MM.1S (cell line): ENCODE data around the gene CLN6.

Experiments used
- DNase-seq: peaks from one replicate; pipeline ENCODE4 v3.0.0-alpha.2; 2015
- H2AFZ ChIP-seq: fragments of 300-600 bp; sonication (generic); 2 replicates; pipeline ENCODE4 v1.6.0; 2016; ENCODE audit warnings: antibody characterized with exemption, low read length
- H3F3A ChIP-seq: fragments of 300-600 bp; sonication (generic); 2 replicates; pipeline ENCODE4 v1.6.1; 2016; ENCODE audit warnings: mild to moderate bottlenecking, antibody characterized with exemption, low read length, moderate library complexity, mixed read lengths; ENCODE audit not compliant: insufficient read depth
- H3K27ac ChIP-seq: fragments of 300-600 bp; sonication (generic); 2 replicates; pipeline ENCODE4 v1.5.1; 2016; ENCODE audit warnings: mild to moderate bottlenecking, low read length
- H3K27me3 ChIP-seq: fragments of 300-600 bp; sonication (generic); replicated peaks from 2 replicates; pipeline ENCODE4 v1.6.0; 2016; ENCODE audit warnings: low read length; ENCODE audit not compliant: insufficient read depth
- H3K36me3 ChIP-seq: fragments of 300-600 bp; sonication (generic); replicated peaks from 2 replicates; pipeline ENCODE4 v1.6.1; 2016; ENCODE audit warnings: mild to moderate bottlenecking, low read length, mixed read lengths; ENCODE audit not compliant: insufficient read depth
- H3K4me1 ChIP-seq: fragments of 300-600 bp; sonication (generic); 2 replicates; pipeline ENCODE4 v1.6.1; 2016; ENCODE audit warnings: low read length, mixed read lengths
- H3K4me2 ChIP-seq: fragments of 300-600 bp; sonication (generic); 2 replicates; pipeline ENCODE4 v1.6.0; 2016; ENCODE audit warnings: low read depth, low read length
- H3K4me3 ChIP-seq: fragments of 300-600 bp; sonication (generic); 2 replicates; pipeline ENCODE4 v1.5.1; 2016; ENCODE audit warnings: low read length, mixed read lengths
- H3K79me2 ChIP-seq: fragments of 300-600 bp; sonication (generic); 2 replicates; pipeline ENCODE4 v1.6.1; 2016; ENCODE audit warnings: mixed run types, low read length, mixed read lengths
- H3K9ac ChIP-seq: fragments of 300-600 bp; sonication (generic); 2 replicates; pipeline ENCODE4 v1.6.1; 2016; ENCODE audit warnings: low read length, mixed read lengths
- H3K9me2 ChIP-seq: fragments of 300-600 bp; sonication (generic); replicated peaks from 2 replicates; pipeline ENCODE4 v1.6.1; 2016; ENCODE audit warnings: mild to moderate bottlenecking, low read length, mixed read lengths; ENCODE audit not compliant: insufficient read depth
- H3K9me3 ChIP-seq: fragments of 300-600 bp; sonication (generic); replicated peaks from 2 replicates; pipeline ENCODE4 v1.6.1; 2016; ENCODE audit warnings: mild to moderate bottlenecking, low read length, mixed read lengths; ENCODE audit not compliant: insufficient read depth
- H4K20me1 ChIP-seq: fragments of 300-600 bp; sonication (generic); 2 replicates; pipeline ENCODE4 v1.6.1; 2016; ENCODE audit warnings: mild to moderate bottlenecking, low read length, moderate library complexity, mixed read lengths; ENCODE audit not compliant: insufficient read depth
- EZH2 ChIP-seq: fragments of 300-600 bp; sonication (generic); optimal IDR thresholded peaks from 2 replicates; pipeline ENCODE3; 2017; ENCODE audit warnings: low read depth, mild to moderate bottlenecking, antibody characterized with exemption, low read length, mixed read lengths
- EZH2phosphoT487 ChIP-seq: fragments of 300-600 bp; sonication (generic); IDR thresholded peaks from 2 replicates; pipeline ENCODE4 v1.6.1; 2018; ENCODE audit warnings: antibody characterized with exemption, low read length
- TF ChIP-seq, protein P1 (sequence below): fragments of 300-600 bp; sonication (generic); IDR thresholded peaks from 2 replicates; pipeline ENCODE4 v1.5.1; 2016; ENCODE audit warnings: antibody characterized with exemption, low read length, mixed read lengths

Gene CLN6

DNA sequence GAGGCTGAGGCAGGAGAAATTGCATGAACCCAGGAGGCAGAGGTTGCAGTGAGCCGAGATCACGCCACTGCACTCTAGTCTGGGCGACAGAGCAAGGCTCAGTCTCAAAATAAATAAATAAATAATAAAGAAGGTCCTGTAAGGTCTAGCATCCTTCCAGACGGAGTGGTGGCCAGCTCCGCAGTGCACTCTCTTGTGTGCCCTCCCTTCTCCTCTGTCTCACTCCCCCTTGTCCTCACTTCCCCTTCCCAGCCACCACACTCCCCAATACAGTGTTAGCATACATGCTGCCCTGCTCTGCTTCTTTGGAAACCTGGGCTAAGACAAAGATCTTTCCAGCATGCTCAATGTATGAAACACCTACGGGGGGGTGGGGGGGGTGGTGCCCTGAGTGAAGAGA lies 3.4 kb upstream of the CLN6 start:
- Histone ChIP-seq H2AFZ (no peak overlapping the region), H3K36me3 (no peaks in the 10 kb centered on the region), H3K27me3 (no peaks in the 10 kb centered on the region), H4K20me1 (no peaks in the 10 kb centered on the region), H3K9me2 (no peaks in the 10 kb centered on the region), H3K79me2 (peaks cover 26% of the 10 kb centered on the region), H3K4me3 (no peak overlapping the region), H3K4me1 (peaks cover 8% of the 10 kb centered on the region; the same call in 1 of the 2 replicates), H3K4me2 (no peak overlapping the region), H3K9me3 (no peaks in the 10 kb centered on the region), H3F3A (peaks cover 12% of the 10 kb centered on the region), H3K9ac (no peak overlapping the region), H3K27ac (no peak overlapping the region)
- DNase-seq, result no peak
- no peak for TF ChIP-seq EZH2
- TF ChIP-seq, protein P1, sequence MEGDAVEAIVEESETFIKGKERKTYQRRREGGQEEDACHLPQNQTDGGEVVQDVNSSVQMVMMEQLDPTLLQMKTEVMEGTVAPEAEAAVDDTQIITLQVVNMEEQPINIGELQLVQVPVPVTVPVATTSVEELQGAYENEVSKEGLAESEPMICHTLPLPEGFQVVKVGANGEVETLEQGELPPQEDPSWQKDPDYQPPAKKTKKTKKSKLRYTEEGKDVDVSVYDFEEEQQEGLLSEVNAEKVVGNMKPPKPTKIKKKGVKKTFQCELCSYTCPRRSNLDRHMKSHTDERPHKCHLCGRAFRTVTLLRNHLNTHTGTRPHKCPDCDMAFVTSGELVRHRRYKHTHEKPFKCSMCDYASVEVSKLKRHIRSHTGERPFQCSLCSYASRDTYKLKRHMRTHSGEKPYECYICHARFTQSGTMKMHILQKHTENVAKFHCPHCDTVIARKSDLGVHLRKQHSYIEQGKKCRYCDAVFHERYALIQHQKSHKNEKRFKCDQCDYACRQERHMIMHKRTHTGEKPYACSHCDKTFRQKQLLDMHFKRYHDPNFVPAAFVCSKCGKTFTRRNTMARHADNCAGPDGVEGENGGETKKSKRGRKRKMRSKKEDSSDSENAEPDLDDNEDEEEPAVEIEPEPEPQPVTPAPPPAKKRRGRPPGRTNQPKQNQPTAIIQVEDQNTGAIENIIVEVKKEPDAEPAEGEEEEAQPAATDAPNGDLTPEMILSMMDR, result no peak
- no peak for TF ChIP-seq EZH2phosphoT487

DNA sequence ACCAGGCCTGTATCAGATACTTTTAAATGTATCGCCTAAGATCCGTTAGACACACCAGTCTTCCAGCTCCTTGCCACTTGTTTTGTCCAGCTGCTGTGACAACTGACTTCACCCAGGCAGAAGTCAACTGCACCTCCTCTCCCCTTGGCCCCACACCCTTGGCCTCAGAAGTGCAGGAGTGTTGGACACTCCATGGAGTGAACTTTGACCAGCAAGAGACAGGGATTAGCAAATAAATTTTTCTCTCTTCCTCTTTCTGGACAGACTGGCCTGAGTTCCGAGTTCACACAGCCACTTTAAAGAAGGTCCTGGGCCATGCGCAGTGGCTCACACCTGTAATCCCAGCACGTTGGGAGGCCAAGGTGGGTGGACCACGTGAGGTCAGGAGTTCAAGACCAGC lies 2.9 kb upstream of the CLN6 start:
- DNase-seq, result no peak
- TF ChIP-seq EZH2phosphoT487 (no peak), EZH2 (no peak)
- TF ChIP-seq, protein P1, result no peak
- H3F3A ChIP-seq, result peaks cover 16% of the 10 kb centered on the region
- no peak overlapping the region for H3K27ac ChIP-seq
- no peak overlapping the region for H3K9ac ChIP-seq
- no peaks in the 10 kb centered on the region for H3K27me3 ChIP-seq
- no peaks in the 10 kb centered on the region for H4K20me1 ChIP-seq
- H3K4me3 ChIP-seq, result no peak overlapping the region
- H2AFZ ChIP-seq, result no peak overlapping the region
- no peaks in the 10 kb centered on the region for H3K9me2 ChIP-seq
- H3K9me3 ChIP-seq, result no peaks in the 10 kb centered on the region
- H3K4me1 ChIP-seq, result peaks cover 8% of the 10 kb centered on the region; the same call in 1 of the 2 replicates
- H3K79me2 ChIP-seq, result peaks cover 31% of the 10 kb centered on the region
- no peak overlapping the region for H3K4me2 ChIP-seq
- no peaks in the 10 kb centered on the region for H3K36me3 ChIP-seq

DNA sequence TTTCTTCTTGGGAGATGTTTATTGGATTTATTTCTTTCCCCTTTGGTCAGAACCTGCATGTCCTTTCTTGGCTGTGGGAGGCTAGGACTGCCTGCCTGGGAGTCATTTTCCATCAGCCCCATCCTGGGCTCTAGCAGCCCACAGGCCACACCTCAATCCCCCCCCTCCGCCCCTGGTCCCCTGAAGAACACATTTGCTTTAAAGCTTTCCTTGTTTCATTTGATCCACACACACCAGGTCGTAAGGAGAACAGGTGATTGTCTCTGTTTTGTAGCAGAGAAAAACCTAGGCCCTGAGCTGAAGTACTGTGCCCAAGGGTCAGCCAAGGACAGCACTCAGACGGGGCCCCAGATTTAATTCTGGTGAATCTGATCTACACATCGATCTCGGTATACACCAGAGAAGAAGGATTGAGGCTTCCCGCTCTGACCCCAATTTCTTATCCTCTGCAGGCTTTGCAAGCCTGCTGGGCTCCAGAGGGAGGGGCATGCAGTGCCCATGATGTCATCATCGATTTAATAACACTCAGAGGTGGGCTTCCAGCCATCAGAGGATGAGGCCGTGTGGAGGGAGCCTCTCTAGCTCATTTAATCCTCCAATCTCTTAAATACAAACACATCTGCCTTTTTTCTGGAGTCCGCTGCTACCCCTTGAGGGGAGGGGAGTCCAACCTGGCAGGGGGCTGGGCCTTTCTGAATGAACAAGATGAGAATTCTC lies 1.7 kb upstream of the CLN6 start:
- Histone ChIP-seq H3K4me3 (no peak overlapping the region), H3K4me2 (no peak overlapping the region), H3K9me3 (no peaks in the 10 kb centered on the region), H3K27me3 (no peaks in the 10 kb centered on the region), H3K9ac (no peak overlapping the region), H3F3A (peaks cover 22% of the 10 kb centered on the region), H4K20me1 (no peaks in the 10 kb centered on the region), H3K4me1 (peaks cover 16% of the 10 kb centered on the region), H3K79me2 (peaks cover 43% of the 10 kb centered on the region), H2AFZ (no peak overlapping the region), H3K36me3 (no peaks in the 10 kb centered on the region; the same call in 1 of the 2 replicates), H3K9me2 (no peaks in the 10 kb centered on the region), H3K27ac (no peak overlapping the region)
- no peak for DNase-seq
- no peak for TF ChIP-seq EZH2phosphoT487
- no peak for TF ChIP-seq EZH2
- TF ChIP-seq, protein P1, result no peak
